ENCODE measurements around the gene FLNB.

FLNB gene

GRCh38 chr3:58205981-58206380 lies 197.8 kb downstream of the FLNB start:
- no peak for DNase-seq (ENCODE audit: low spot score)

GRCh38 chr3:58206406-58207011 lies 198.3 kb downstream of the FLNB start:
- no peak for DNase-seq (ENCODE audit: low spot score)

GRCh38 chr3:58207954-58208353 lies 199.7 kb downstream of the FLNB start:
- no peak for DNase-seq (ENCODE audit: low spot score)

- no peak for DNase-seq (ENCODE audit: low spot score)
Measured at GRCh38 chr3:58209933-58210332, 201.7 kb downstream of the FLNB start.

- DNase-seq (ENCODE audit: low spot score) = no peak
Measured at GRCh38 chr3:58210761-58211460, 202.7 kb downstream of the FLNB start, which contains the start of gene DNASE1L3. DNASE1L3 (minus strand) TSS chr3:58210972; CDS start chr3:58210906, 66 bp downstream.

GRCh38 chr3:58214484-58215316 lies 206.5 kb downstream of the FLNB start:
- DNase-seq (ENCODE audit: low spot score) = no peak

GRCh38 chr3:58215317-58216025 lies 207.2 kb downstream of the FLNB start:
- DNase-seq (ENCODE audit: low spot score) = no peak

GRCh38 chr3:58216496-58217195 lies 208.4 kb downstream of the FLNB start:
- no peak for DNase-seq (ENCODE audit: low spot score)

- peak; percentile 54 for DNase-seq (ENCODE audit: low spot score)
Measured at GRCh38 chr3:58217209-58217811, 209.1 kb downstream of the FLNB start.

GRCh38 chr3:58218904-58219303 lies 210.7 kb downstream of the FLNB start:
- DNase-seq (ENCODE audit: low spot score) = no peak

Measured in hematopoietic multipotent progenitor cell treated with erythropoietin and hydrocortisone succinate and interleukin-3 and kit ligand, for 17 days (in vitro differentiated cells).